Neural crest cell (in vitro differentiated cells): ENCODE measurements around the gene DMAC2L. TPM values are rescaled to one million over a fixed set of nuclear protein-coding genes. Genes with fewer than 3 reads are reported as not detected.
"Not testable (repeated sequence)": the region's sequence is repeated elsewhere in the genome, so short reads cannot be mapped to it uniquely, and the experiment has no call there.

ENCODE experiments used
- DNase-seq: peaks from one replicate; pipeline ENCODE4 v3.0.0; 2021; ENCODE audit warnings: low read depth, mixed read lengths, low spot score
- H3K27ac Mint-ChIP-seq: one replicate; pipeline ENCODE4 v1.8.0; 2021; ENCODE audit warnings: mild to moderate bottlenecking, mixed read lengths; ENCODE audit not compliant: unreplicated experiment
- H3K27me3 Mint-ChIP-seq: 2 replicates; pipeline ENCODE4 v1.8.0; 2021; ENCODE audit warnings: low read depth, mild to moderate bottlenecking, mixed read lengths
- H3K36me3 Mint-ChIP-seq: 2 replicates; pipeline ENCODE4 v1.8.0; 2021; ENCODE audit warnings: low read depth, mild to moderate bottlenecking, mixed read lengths
- H3K4me1 Mint-ChIP-seq: 2 replicates; pipeline ENCODE4 v1.8.0; 2021; ENCODE audit warnings: mixed read lengths
- H3K4me3 Mint-ChIP-seq: one replicate; pipeline ENCODE4 v1.8.0; 2021; ENCODE audit warnings: mild to moderate bottlenecking, mixed read lengths
- H3K9me3 Mint-ChIP-seq: 2 replicates; pipeline ENCODE4 v1.8.0; 2021; ENCODE audit warnings: mixed read lengths
- total RNA-seq: library from RNA; stranded (reverse); gene quantifications from 2 replicates; pipeline ENCODE4 v1.2.1, GENCODE V29; 2021
- TF ChIP-seq, protein P1 (sequence below): fragments of 200-600 bp; sonication (generic); conservative IDR thresholded peaks from 2 replicates; pipeline ENCODE4 v1.5.0; 2021; ENCODE audit warnings: antibody characterized with exemption, mild to moderate bottlenecking

Gene DMAC2L
- total RNA-seq, 1 donor from 2014 or later: 19.1 TPM

GRCh38 chr14:50303744-50304471 is 8.2 kb upstream of the DMAC2L start:
- no peaks in the 10 kb centered on the region for H3K4me1 Mint-ChIP-seq
- no peak overlapping the region for H3K4me3 Mint-ChIP-seq
- no peak for DNase-seq
- no peaks in the 10 kb centered on the region for H3K27me3 Mint-ChIP-seq
- TF ChIP-seq, protein P1, sequence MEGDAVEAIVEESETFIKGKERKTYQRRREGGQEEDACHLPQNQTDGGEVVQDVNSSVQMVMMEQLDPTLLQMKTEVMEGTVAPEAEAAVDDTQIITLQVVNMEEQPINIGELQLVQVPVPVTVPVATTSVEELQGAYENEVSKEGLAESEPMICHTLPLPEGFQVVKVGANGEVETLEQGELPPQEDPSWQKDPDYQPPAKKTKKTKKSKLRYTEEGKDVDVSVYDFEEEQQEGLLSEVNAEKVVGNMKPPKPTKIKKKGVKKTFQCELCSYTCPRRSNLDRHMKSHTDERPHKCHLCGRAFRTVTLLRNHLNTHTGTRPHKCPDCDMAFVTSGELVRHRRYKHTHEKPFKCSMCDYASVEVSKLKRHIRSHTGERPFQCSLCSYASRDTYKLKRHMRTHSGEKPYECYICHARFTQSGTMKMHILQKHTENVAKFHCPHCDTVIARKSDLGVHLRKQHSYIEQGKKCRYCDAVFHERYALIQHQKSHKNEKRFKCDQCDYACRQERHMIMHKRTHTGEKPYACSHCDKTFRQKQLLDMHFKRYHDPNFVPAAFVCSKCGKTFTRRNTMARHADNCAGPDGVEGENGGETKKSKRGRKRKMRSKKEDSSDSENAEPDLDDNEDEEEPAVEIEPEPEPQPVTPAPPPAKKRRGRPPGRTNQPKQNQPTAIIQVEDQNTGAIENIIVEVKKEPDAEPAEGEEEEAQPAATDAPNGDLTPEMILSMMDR: no peak
- no peak overlapping the region for H3K27ac Mint-ChIP-seq
- no peaks in the 10 kb centered on the region for H3K9me3 Mint-ChIP-seq
- H3K36me3 Mint-ChIP-seq: peaks cover 23% of the 10 kb centered on the region

DNA sequence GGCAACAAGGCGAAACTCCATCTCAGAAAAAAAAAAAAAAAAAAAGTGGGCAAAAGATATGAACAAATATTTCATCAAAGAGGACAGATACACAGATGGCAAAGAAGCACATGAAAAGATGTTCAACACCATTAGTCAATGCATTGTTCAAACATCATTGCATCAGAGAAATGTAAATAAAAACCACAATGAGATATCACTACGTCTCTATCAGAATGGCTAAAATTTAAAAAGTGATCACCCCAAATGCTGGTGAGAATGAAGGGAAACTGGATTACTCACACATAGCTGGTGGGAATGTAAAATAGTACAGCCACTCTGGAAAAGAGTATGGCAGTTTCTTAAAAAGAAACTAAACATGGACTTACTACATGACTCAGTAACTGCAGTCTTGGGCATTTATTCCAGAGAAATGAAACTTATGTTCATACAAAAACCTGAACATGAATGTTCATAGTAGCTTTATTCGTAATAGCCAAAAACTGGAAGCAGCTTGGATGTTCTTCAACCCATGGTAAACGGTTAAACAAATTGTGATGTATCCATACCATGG is 3.7 kb upstream of the DMAC2L start:
- Mint-ChIP-seq H3K27ac (no peak overlapping the region), H3K4me1 (peaks cover 22% of the 10 kb centered on the region), H3K27me3 (no peaks in the 10 kb centered on the region), H3K36me3 (peaks cover 11% of the 10 kb centered on the region), H3K4me3 (no peak overlapping the region), H3K9me3 (peaks cover under 1% of the 10 kb centered on the region)
- TF ChIP-seq, protein P1: no peak
- DNase-seq: no peak

DNA sequence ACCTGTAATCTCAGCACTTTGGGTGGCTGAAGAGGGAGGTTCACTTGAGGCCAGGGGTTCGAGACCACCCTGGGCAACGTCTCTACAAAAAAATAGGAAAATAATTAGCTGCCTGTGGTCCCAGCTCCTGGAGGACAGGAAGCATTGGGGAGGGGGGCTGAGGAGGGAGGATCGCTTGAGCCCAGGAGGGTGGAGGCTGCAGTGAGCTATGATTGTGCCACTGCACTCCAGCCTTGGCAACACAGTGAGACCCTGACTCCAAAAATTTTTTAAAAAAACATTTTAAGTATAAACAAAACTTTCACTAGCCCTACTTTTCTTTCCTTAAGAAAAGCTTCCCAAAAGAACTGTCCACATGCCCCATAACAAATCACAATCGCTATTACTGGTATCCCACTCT is 1.7 kb upstream of the DMAC2L start:
- H3K27me3 Mint-ChIP-seq: no peaks in the 10 kb centered on the region
- peaks cover 26% of the 10 kb centered on the region for H3K4me1 Mint-ChIP-seq
- TF ChIP-seq, protein P1: no peak
- DNase-seq: no peak
- no peak overlapping the region for H3K27ac Mint-ChIP-seq
- H3K36me3 Mint-ChIP-seq: peaks cover 18% of the 10 kb centered on the region
- peaks cover 5% of the 10 kb centered on the region for H3K9me3 Mint-ChIP-seq
- H3K4me3 Mint-ChIP-seq: peak overlapping the region; percentile 94

- peak overlapping the region; percentile 94 for H3K4me3 Mint-ChIP-seq
- H3K9me3 Mint-ChIP-seq: peaks cover 11% of the 10 kb centered on the region
- H3K4me1 Mint-ChIP-seq: peaks cover 26% of the 10 kb centered on the region
- H3K27ac Mint-ChIP-seq: no peak overlapping the region
- no peaks in the 10 kb centered on the region for H3K27me3 Mint-ChIP-seq
- DNase-seq: no peak
- TF ChIP-seq, protein P1: peak; percentile 68
- H3K36me3 Mint-ChIP-seq: peaks cover 24% of the 10 kb centered on the region
These were observed 670 bp upstream of the DMAC2L start for GRCh38 chr14:50311337-50311971.

- Mint-ChIP-seq H3K36me3 (peaks cover 28% of the 10 kb centered on the region), H3K4me1 (peaks cover 26% of the 10 kb centered on the region), H3K9me3 (peaks cover 11% of the 10 kb centered on the region), H3K27me3 (no peaks in the 10 kb centered on the region), H3K27ac (peak overlapping the region; percentile 98), H3K4me3 (peak overlapping the region; percentile 94)
- TF ChIP-seq, protein P1: no peak
- DNase-seq: no peak
These were observed 570 bp downstream of the DMAC2L start for GRCh38 chr14:50312734-50313054.

GRCh38 chr14:50314098-50314497 is 2.0 kb downstream of the DMAC2L start:
- H3K4me1 Mint-ChIP-seq: peaks cover 35% of the 10 kb centered on the region
- not testable (repeated sequence) for DNase-seq, H3K27me3 Mint-ChIP-seq, H3K27ac Mint-ChIP-seq
- peaks cover 11% of the 10 kb centered on the region for H3K9me3 Mint-ChIP-seq
- H3K36me3 Mint-ChIP-seq: peaks cover 29% of the 10 kb centered on the region
- H3K4me3 Mint-ChIP-seq: peak overlapping the region; percentile 94
